Stomach (tissue), 4 donors: ENCODE results near the gene MEIOSIN.
"Not testable (repeated sequence)": the region's sequence is repeated elsewhere in the genome, so short reads cannot be mapped to it uniquely, and the experiment has no call there.

Source experiments
- CTCF ChIP-seq, 7 experiments: fragments of 450-650 bp in 4 of 7; fragments of 200-600 bp in 3 of 7; sonication (generic) in 3 of 7; IDR thresholded peaks; one replicate each; pipeline ENCODE4 v1.5.1; 2016 to 2019; ENCODE audit warnings: antibody characterized with exemption in 7 of 7, control low read depth in 2 of 7, mild to moderate bottlenecking in 1 of 7
- EP300 ChIP-seq: sonication (generic); formaldehyde crosslinking; IDR thresholded peaks from one replicate; pipeline ENCODE4 v1.6.1; 2017; ENCODE audit warnings: antibody characterized with exemption
- POLR2A ChIP-seq, 4 donors: fragments of 450-650 bp; IDR thresholded peaks; one replicate each; pipeline ENCODE4 v1.6.1; 2016; ENCODE audit warnings: antibody characterized with exemption in 4 of 4, control low read depth in 2 of 4, mild to moderate bottlenecking in 1 of 4, moderate library complexity in 1 of 4
- POLR2AphosphoS5 ChIP-seq, 3 donors: sonication (generic); formaldehyde crosslinking; IDR thresholded peaks; one replicate each; pipeline ENCODE4 v1.6.1; 2016; ENCODE audit warnings: antibody characterized with exemption in 3 of 3

- TF ChIP-seq CTCF (IDR thresholded peaks at IDR 0.05); POLR2A (IDR thresholded peaks at IDR 0.05); POLR2AphosphoS5 (IDR thresholded peaks at IDR 0.05); EP300: not testable (repeated sequence)
Observed at GRCh38 chr19:45799541-45799940, 66.3 kb downstream of the MEIOSIN start.
